Thyroid gland (tissue), 4 donors: ENCODE measurements around the gene BCL3. TPM values are rescaled to one million over a fixed set of nuclear protein-coding genes. Genes with fewer than 3 reads are reported as not detected.

Experiments
- DNase-seq, 2 donors: peaks; one replicate each; pipeline ENCODE4 v3.0.0-alpha.2; 2019
- H3K27ac ChIP-seq, 3 donors: fragments of 200-600 bp; sonication (generic); 1 replicate in 2 of 3; 2 replicates in 1 of 3; pipeline ENCODE4 v1.5.1; 2016 to 2019; ENCODE audit warnings: mild to moderate bottlenecking in 1 of 3, moderate library complexity in 1 of 3
- H3K27me3 ChIP-seq: fragments of 200-600 bp; sonication (generic); one replicate; pipeline ENCODE4 v1.5.1; 2019
- H3K36me3 ChIP-seq, 2 donors: fragments of 200-600 bp; sonication (generic); one replicate each; pipeline ENCODE4 v1.5.1; 2016 to 2019
- H3K4me1 ChIP-seq, 2 donors: fragments of 200-600 bp; sonication (generic); one replicate each; pipeline ENCODE4 v1.5.1; 2017 to 2019
- H3K4me3 ChIP-seq, 3 donors: fragments of 200-600 bp; sonication (generic); replicated peaks in 1 of 3; 1 replicate in 2 of 3; 2 replicates in 1 of 3; pipeline ENCODE4 v1.5.1; 2016; ENCODE audit warnings: mild to moderate bottlenecking in 1 of 3
- H3K9me3 ChIP-seq: fragments of 200-600 bp; sonication (generic); one replicate; pipeline ENCODE4 v1.5.1; 2017
- POLR2A ChIP-seq, 2 donors: fragments of 450-650 bp; IDR thresholded peaks; one replicate each; pipeline ENCODE4 v1.6.1; 2017; ENCODE audit warnings: antibody characterized with exemption in 2 of 2, mild to moderate bottlenecking in 2 of 2, moderate library complexity in 1 of 2
- WGBS, 2 donors: methylation state at CpG; one replicate each; pipeline ENCODE4 v1.1.5; 2017; 5-methylcytosine and 5-hydroxymethylcytosine counted together
- intact Hi-C: fragments of 100-400 bp; cut with DNase I; formaldehyde crosslinking; loops from one replicate; pipeline ENCODE4 v1.15.1; 2023
- total RNA-seq, 4 donors: library from RNA; depleted of rRNA; stranded (reverse); fragments of >200 nt; gene quantifications; one replicate each; pipeline ENCODE4 v1.2.3, GENCODE V29; 2016
- TF ChIP-seq, protein P1 (sequence below), 6 experiments: fragments of 200-600 bp in 3 of 6; fragments of 450-650 bp in 3 of 6; sonication (generic) in 3 of 6; IDR thresholded peaks; one replicate each; pipeline ENCODE4 v1.5.1; 2016 to 2019; ENCODE audit warnings: antibody characterized with exemption in 6 of 6, mild to moderate bottlenecking in 2 of 6, inconsistent platforms in 1 of 6, moderate library complexity in 1 of 6

BCL3 gene
- total RNA-seq, 4 donors from 2014 or later: 12.4 to 56.2 (median 16.8) TPM

DNA sequence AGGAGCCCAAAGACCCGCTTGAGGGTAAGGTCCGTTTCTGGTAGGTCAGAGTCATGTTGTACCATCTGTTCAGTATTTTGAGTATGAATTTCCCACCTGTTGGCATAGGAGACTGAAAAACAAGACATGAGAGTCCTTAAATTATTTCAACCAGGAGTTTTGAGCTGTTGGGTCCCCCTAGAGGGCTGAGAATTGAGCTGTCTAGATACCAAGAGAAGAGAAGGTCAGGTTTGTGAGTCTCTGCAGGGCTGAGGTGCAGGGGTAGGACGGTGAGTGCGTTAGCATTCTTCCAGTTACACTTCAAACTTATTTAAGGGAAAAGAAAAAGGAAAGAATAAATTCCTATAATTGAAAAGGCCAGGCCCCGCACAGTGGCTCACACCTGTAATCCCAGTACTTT lies 34.2 kb downstream of the BCL3 start:
- Histone ChIP-seq H3K36me3 (no peaks in the 10 kb centered on the region), H3K4me3 (no peak overlapping the region), H3K27ac (no peak overlapping the region), H3K4me1 (peaks cover 3 to 6% of the 10 kb centered on the region in 2 donors), H3K9me3 (no peaks in the 10 kb centered on the region), H3K27me3 (no peaks in the 10 kb centered on the region)
- TF ChIP-seq, protein P1, sequence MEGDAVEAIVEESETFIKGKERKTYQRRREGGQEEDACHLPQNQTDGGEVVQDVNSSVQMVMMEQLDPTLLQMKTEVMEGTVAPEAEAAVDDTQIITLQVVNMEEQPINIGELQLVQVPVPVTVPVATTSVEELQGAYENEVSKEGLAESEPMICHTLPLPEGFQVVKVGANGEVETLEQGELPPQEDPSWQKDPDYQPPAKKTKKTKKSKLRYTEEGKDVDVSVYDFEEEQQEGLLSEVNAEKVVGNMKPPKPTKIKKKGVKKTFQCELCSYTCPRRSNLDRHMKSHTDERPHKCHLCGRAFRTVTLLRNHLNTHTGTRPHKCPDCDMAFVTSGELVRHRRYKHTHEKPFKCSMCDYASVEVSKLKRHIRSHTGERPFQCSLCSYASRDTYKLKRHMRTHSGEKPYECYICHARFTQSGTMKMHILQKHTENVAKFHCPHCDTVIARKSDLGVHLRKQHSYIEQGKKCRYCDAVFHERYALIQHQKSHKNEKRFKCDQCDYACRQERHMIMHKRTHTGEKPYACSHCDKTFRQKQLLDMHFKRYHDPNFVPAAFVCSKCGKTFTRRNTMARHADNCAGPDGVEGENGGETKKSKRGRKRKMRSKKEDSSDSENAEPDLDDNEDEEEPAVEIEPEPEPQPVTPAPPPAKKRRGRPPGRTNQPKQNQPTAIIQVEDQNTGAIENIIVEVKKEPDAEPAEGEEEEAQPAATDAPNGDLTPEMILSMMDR (IDR thresholded peaks at IDR 0.05): no peak
- no peak for TF ChIP-seq POLR2A (IDR thresholded peaks at IDR 0.05)
- DNase-seq: no peak
- WGBS, 2 donors: 91% methylated on average over 5 of the region's 5 CpGs
- intact Hi-C loops: loop anchor here (10.0 kb wide), 2 partner anchors 172 to 208 kb away; partner anchors contain the start of gene CLPTM1

DNA sequence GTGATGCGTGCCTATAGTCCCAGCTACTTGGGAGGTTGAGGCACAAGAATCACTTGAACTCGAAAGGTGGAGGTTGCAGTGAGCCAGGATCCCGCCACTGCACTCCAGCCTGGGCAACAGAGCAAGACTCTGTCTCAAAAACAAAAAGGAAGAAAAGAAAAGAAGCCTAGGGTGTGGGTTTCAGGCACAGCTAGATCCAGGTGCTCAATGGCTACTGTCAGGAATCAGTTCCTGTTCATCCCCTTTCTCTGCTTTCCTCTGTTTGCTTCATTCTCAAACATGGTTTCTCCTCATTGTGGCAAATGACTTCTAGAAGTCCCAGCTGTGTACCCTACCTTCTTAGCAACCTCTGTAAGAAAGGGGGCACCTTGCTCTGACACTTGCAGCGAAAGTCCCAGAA lies 35.0 kb downstream of the BCL3 start:
- Histone ChIP-seq H3K4me1 (peaks cover 0 to 3% of the 10 kb centered on the region in 2 donors), H3K27ac (no peak overlapping the region), H3K27me3 (no peaks in the 10 kb centered on the region), H3K9me3 (no peaks in the 10 kb centered on the region), H3K4me3 (no peak overlapping the region), H3K36me3 (no peaks in the 10 kb centered on the region)
- 97% methylated on average over 4 of the region's 4 CpGs for WGBS, 2 donors
- no peak for DNase-seq
- intact Hi-C loops: loop anchor here (10.0 kb wide), 2 partner anchors 171 to 209 kb away; partner anchors contain the start of gene CLPTM1
- no peak for TF ChIP-seq POLR2A (IDR thresholded peaks at IDR 0.05)
- TF ChIP-seq, protein P1 (IDR thresholded peaks at IDR 0.05): no peak

DNA sequence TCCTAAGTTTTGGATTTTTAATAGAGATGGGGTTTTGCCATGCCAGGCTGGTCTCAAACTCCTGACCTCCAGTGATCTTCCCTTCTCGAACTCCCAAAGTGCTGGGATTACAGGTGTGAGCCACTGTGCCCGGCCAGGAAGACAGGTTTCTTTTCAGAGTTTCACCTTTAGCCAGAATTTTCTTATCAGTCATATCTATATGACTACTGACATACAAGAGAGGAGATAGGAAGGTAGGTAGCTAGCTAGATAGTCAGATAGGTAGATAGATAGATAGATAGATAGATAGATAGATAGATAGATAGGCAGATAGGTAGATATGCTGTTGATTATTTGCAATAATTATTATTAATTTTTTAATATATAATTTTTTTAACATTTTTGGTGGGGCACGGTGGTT lies 36.8 kb downstream of the BCL3 start:
- 79 to 84% methylated on average over 3 of the region's 3 CpGs for WGBS, 2 donors
- TF ChIP-seq, protein P1 (IDR thresholded peaks at IDR 0.05): no peak
- TF ChIP-seq POLR2A (IDR thresholded peaks at IDR 0.05): no peak
- Histone ChIP-seq H3K27me3 (no peaks in the 10 kb centered on the region), H3K4me3 (no peak overlapping the region), H3K27ac (no peak overlapping the region), H3K36me3 (no peaks in the 10 kb centered on the region), H3K4me1 (peaks cover 0 to 3% of the 10 kb centered on the region in 2 donors), H3K9me3 (no peaks in the 10 kb centered on the region)
- no peak for DNase-seq
- intact Hi-C loops: loop anchor here (10.0 kb wide), 2 partner anchors 170 to 210 kb away; partner anchors contain the start of gene CLPTM1

DNA sequence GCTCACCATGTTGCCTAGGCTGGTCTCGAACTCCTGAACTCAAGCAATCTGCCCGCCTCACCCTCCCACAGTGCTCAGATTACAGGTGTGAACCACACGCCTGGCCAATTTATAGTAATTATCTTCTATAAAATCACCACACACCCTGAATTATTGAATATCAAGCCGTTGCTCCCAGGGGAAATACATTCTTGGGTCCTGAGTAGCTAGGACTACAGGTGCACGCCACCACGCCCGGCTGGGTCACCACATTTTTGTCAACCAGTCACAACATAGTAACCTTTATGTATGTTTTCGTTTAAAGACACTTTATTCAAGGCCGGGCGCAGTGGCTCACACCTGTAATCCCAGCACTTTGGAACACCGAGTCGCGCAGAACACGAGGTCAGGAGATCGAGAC lies 37.5 kb downstream of the BCL3 start:
- H3K27me3 ChIP-seq: no peaks in the 10 kb centered on the region
- no peak overlapping the region for H3K4me3 ChIP-seq
- intact Hi-C loops: loop anchor here (10.0 kb wide), 2 partner anchors 169 to 211 kb away; partner anchors contain the start of gene CLPTM1
- 92 to 94% methylated on average over 15 of the region's 15 CpGs for WGBS, 2 donors
- peaks cover 0 to 3% of the 10 kb centered on the region in 2 donors for H3K4me1 ChIP-seq
- no peak for TF ChIP-seq POLR2A (IDR thresholded peaks at IDR 0.05)
- TF ChIP-seq, protein P1 (IDR thresholded peaks at IDR 0.05): no peak
- H3K36me3 ChIP-seq: no peaks in the 10 kb centered on the region
- DNase-seq: no peak
- no peaks in the 10 kb centered on the region for H3K9me3 ChIP-seq
- no peak overlapping the region for H3K27ac ChIP-seq

DNA sequence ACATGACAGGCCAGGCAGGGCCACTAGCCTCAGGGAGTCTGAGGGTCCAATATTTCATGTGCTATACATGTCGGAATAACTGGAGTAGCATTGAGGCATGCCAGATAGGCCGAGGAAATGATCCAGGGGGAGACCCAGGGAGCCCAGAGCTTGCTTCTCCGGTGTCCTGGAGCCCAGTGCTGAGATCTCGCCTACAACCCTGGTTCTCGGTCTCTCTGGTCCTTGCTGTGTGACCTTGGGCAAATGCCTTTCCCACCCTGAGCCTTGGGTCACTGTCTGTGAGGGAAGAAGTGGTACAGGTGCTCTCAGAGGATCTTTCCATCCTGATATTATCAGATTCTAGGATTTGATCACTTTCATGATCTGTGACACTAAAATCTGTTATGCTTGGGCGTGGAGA lies 40.5 kb downstream of the BCL3 start:
- WGBS, 2 donors: 91 to 98% methylated on average over 6 of the region's 6 CpGs
- TF ChIP-seq POLR2A (IDR thresholded peaks at IDR 0.05): no peak
- TF ChIP-seq, protein P1 (IDR thresholded peaks at IDR 0.05): no peak

More for the DNA sequence above, 40.5 kb downstream of the BCL3 start:
- Histone ChIP-seq H3K27me3 (no peaks in the 10 kb centered on the region), H3K4me3 (no peak overlapping the region), H3K27ac (no peak overlapping the region), H3K4me1 (peaks cover 0 to 3% of the 10 kb centered on the region in 2 donors), H3K9me3 (no peaks in the 10 kb centered on the region), H3K36me3 (no peaks in the 10 kb centered on the region)
- intact Hi-C loops: loop anchor here (10.0 kb wide), 2 partner anchors 166 to 214 kb away; partner anchors contain the start of gene CLPTM1
- no peak for DNase-seq
